Neural progenitor cell (in vitro differentiated cells): Measurements from ENCODE around the gene HEPACAM2. TPM values are rescaled to one million over a fixed set of nuclear protein-coding genes. Genes with fewer than 3 reads are reported as not detected.

Experiments used
- DNase-seq: peaks from one replicate; pipeline ENCODE4 v3.0.0-alpha.2; 2016; ENCODE audit warnings: low spot score
- H2AFZ ChIP-seq: fragments of 200-600 bp; sonication (generic); replicated peaks from 2 replicates; pipeline ENCODE4 v1.6.1; 2016; ENCODE audit warnings: antibody characterized with exemption
- H3F3A ChIP-seq: fragments of 200-600 bp; sonication (generic); 2 replicates; pipeline ENCODE4 v1.6.1; 2016; ENCODE audit warnings: antibody characterized with exemption, low read depth
- H3K27ac ChIP-seq: fragments of 200-600 bp; sonication (generic); 2 replicates; pipeline ENCODE4 v1.5.1; 2016; ENCODE audit warnings: mild to moderate bottlenecking
- H3K27me3 ChIP-seq: fragments of 200-600 bp; sonication (generic); 2 replicates; pipeline ENCODE4 v1.6.1; 2016; ENCODE audit warnings: mild to moderate bottlenecking, moderate library complexity
- H3K36me3 ChIP-seq: fragments of 200-600 bp; sonication (generic); 2 replicates; pipeline ENCODE4 v1.5.1; 2016
- H3K4me1 ChIP-seq: fragments of 200-600 bp; sonication (generic); 2 replicates; pipeline ENCODE4 v1.6.1; 2016; ENCODE audit warnings: mixed run types
- H3K4me2 ChIP-seq: fragments of 200-600 bp; sonication (generic); 2 replicates; pipeline ENCODE4 v1.6.1; 2016
- H3K4me3 ChIP-seq: fragments of 200-600 bp; sonication (generic); 2 replicates; pipeline ENCODE4 v1.5.1; 2016
- H3K79me2 ChIP-seq: fragments of 200-600 bp; sonication (generic); 2 replicates; pipeline ENCODE4 v1.6.1; 2016; ENCODE audit warnings: low read depth
- H3K9ac ChIP-seq: fragments of 200-600 bp; sonication (generic); 2 replicates; pipeline ENCODE4 v1.6.1; 2016
- H3K9me3 ChIP-seq: fragments of 200-600 bp; sonication (generic); 2 replicates; pipeline ENCODE4 v1.5.1; 2016; ENCODE audit warnings: low read depth
- H4K20me1 ChIP-seq: fragments of 200-600 bp; sonication (generic); 2 replicates; pipeline ENCODE4 v1.6.1; 2016; ENCODE audit warnings: low read depth
- H3K27ac Mint-ChIP-seq: 3 replicates; pipeline ENCODE4 v1.8.0; 2021; ENCODE audit warnings: mixed read lengths
- H3K27me3 Mint-ChIP-seq: 2 replicates; pipeline ENCODE4 v1.8.0; 2022; ENCODE audit warnings: low read depth, mild to moderate bottlenecking, inconsistent platforms, moderate library complexity, mixed read lengths; ENCODE audit not compliant: insufficient read depth
- H3K36me3 Mint-ChIP-seq: 3 replicates; pipeline ENCODE4 v1.8.0; 2021; ENCODE audit warnings: mixed read lengths
- H3K4me1 Mint-ChIP-seq: 3 replicates; pipeline ENCODE4 v1.8.0; 2021; ENCODE audit warnings: mixed read lengths
- H3K4me3 Mint-ChIP-seq: 3 replicates; pipeline ENCODE4 v1.8.0; 2021; ENCODE audit warnings: mild to moderate bottlenecking, moderate library complexity, mixed read lengths
- H3K9me3 Mint-ChIP-seq: 3 replicates; pipeline ENCODE4 v1.8.0; 2020; ENCODE audit warnings: mixed read lengths
- EZH2 ChIP-seq: fragments of 200-600 bp; sonication (generic); IDR thresholded peaks from 2 replicates; pipeline ENCODE4 v1.6.1; 2017; ENCODE audit warnings: antibody characterized with exemption, mild to moderate bottlenecking, moderate library complexity
- EZH2phosphoT487 ChIP-seq: fragments of 200-600 bp; sonication (generic); IDR thresholded peaks from 2 replicates; pipeline ENCODE4 v1.6.1; 2017; ENCODE audit warnings: antibody characterized with exemption
- total RNA-seq: library from RNA; depleted of rRNA; stranded (reverse); fragments of >200 nt; gene quantifications from 2 replicates; pipeline ENCODE4 v1.2.3, GENCODE V29; 2015; ENCODE audit warnings: low replicate concordance
- TF ChIP-seq, protein P1 (sequence below): fragments of 200-600 bp; sonication (generic); IDR thresholded peaks from 2 replicates; pipeline ENCODE4 v1.5.1; 2017; ENCODE audit warnings: antibody characterized with exemption, mild to moderate bottlenecking

The HEPACAM2 gene
- total RNA-seq, 1 donor from 2014 or later, result not detected

DNA sequence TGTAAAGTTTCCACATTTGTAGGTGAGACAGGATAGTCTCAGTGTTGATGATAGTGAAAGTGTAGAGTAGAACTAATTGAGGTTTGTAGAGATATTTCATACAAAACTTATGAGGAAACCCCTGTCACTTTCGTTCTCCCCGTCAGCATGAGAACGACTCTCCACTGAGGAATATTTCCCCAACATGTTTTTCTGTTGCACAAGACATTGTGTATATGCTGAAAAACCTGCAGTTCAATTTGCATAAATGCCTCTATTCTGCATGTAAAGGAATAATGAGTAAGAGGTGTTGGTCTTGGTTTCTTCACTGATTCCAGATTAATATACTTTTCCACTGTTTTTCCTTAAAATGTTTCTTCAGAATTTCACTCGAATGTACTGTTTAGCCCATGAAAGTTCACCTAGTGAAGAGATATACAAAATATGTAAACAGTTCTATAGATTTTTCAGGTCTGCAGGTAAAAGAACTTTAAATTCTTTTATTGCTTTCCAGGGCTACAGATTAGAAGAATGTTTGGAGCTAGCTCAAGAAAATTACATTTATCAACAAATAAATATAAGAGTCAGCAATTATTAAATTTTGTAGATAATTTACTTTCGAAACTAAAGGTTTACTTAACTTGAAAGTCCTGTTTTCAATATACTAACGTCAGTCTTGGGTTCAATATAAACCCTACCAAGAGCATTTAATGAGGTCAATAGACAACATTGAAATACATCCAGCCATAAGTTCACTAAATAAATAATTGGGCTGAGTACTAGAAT is 37.2 kb downstream of the HEPACAM2 start:
- H3K27ac ChIP-seq, result no peak overlapping the region
- no peaks in the 10 kb centered on the region for H3K36me3 ChIP-seq
- Mint-ChIP-seq H3K27me3 (no peaks in the 10 kb centered on the region), H3K27ac (no peak overlapping the region), H3K4me1 (no peaks in the 10 kb centered on the region), H3K9me3 (no peaks in the 10 kb centered on the region), H3K4me3 (no peak overlapping the region), H3K36me3 (no peaks in the 10 kb centered on the region)
- H3K4me3 ChIP-seq, result no peak overlapping the region
- no peaks in the 10 kb centered on the region for H3K79me2 ChIP-seq
- TF ChIP-seq EZH2phosphoT487, result no peak
- TF ChIP-seq EZH2, result no peak
- TF ChIP-seq, protein P1, sequence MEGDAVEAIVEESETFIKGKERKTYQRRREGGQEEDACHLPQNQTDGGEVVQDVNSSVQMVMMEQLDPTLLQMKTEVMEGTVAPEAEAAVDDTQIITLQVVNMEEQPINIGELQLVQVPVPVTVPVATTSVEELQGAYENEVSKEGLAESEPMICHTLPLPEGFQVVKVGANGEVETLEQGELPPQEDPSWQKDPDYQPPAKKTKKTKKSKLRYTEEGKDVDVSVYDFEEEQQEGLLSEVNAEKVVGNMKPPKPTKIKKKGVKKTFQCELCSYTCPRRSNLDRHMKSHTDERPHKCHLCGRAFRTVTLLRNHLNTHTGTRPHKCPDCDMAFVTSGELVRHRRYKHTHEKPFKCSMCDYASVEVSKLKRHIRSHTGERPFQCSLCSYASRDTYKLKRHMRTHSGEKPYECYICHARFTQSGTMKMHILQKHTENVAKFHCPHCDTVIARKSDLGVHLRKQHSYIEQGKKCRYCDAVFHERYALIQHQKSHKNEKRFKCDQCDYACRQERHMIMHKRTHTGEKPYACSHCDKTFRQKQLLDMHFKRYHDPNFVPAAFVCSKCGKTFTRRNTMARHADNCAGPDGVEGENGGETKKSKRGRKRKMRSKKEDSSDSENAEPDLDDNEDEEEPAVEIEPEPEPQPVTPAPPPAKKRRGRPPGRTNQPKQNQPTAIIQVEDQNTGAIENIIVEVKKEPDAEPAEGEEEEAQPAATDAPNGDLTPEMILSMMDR, result no peak
- no peaks in the 10 kb centered on the region for H3K9me3 ChIP-seq
- H3K4me2 ChIP-seq, result no peak overlapping the region
- peaks cover 100% of the 10 kb centered on the region for H3K27me3 ChIP-seq
- no peak for DNase-seq
- H3K9ac ChIP-seq, result no peak overlapping the region
- no peak overlapping the region for H2AFZ ChIP-seq
- H3K4me1 ChIP-seq, result no peaks in the 10 kb centered on the region
- H3F3A ChIP-seq, result no peaks in the 10 kb centered on the region
- H4K20me1 ChIP-seq, result no peaks in the 10 kb centered on the region

DNA sequence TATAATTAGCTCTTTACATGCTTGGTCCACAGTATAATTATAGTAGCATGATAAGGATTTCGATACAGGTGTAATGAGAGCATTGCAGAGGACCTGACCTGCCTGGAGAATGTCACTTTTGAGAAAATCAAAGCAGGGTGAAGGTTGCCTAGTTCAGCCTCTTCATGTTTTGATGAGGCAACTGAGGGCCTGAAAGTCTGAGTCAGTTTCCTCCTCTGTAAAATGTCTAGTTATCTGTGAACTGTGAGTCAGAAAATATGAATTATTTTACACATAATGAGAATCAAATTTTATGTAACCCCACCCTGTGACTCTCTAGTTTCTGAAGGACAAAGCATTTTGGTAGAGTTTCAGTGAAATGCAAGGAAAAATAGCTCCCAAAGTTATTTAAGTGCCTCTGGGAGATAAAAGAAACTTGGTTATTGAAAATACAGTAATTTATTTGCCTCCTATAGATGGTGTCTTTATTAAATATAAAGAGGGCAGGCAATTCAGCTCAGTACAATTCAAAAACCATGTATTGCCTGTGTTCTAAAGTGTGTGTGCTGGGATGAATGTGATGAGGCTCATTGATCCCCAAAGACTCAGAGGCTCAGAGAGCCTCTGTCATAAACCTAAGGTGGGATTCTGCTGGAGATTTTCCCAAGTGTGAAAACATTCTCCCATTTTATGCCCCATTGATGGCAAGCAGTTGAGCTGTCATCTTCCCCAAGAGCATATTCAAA is 40.8 kb downstream of the HEPACAM2 start:
- Histone ChIP-seq H2AFZ (no peak overlapping the region), H3K36me3 (no peaks in the 10 kb centered on the region), H3K9ac (no peak overlapping the region), H4K20me1 (no peaks in the 10 kb centered on the region), H3K79me2 (no peaks in the 10 kb centered on the region), H3K4me2 (no peak overlapping the region), H3K4me1 (no peaks in the 10 kb centered on the region), H3K27ac (no peak overlapping the region), H3K27me3 (peaks cover 91% of the 10 kb centered on the region), H3F3A (no peaks in the 10 kb centered on the region), H3K4me3 (no peak overlapping the region), H3K9me3 (no peaks in the 10 kb centered on the region)
- H3K9me3 Mint-ChIP-seq, result no peaks in the 10 kb centered on the region
- H3K27me3 Mint-ChIP-seq, result peaks cover 3% of the 10 kb centered on the region
- no peak overlapping the region for H3K27ac Mint-ChIP-seq
- no peak for DNase-seq
- H3K4me1 Mint-ChIP-seq, result no peaks in the 10 kb centered on the region
- TF ChIP-seq, protein P1, result no peak
- no peak for TF ChIP-seq EZH2
- TF ChIP-seq EZH2phosphoT487, result no peak
- no peaks in the 10 kb centered on the region for H3K36me3 Mint-ChIP-seq
- H3K4me3 Mint-ChIP-seq, result no peak overlapping the region

DNA sequence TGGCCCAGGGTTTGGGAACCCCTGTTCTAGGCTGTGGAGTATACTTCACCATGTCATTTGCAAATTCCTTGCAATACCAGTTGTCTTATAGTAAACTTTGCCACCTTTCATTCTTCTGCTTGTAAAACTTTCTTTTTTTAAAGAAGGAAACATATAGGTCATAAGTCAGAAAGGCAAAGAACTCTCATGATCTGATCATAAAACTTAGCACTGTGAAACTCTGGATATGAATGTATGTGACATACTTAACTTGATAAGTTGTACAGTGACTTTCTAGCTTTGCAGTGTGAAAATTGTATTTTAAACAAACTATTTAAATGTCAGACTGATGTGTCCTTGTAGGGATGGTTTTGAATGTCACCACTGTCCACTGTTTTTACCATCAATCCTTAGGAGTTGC is 47.1 kb downstream of the HEPACAM2 start:
- Mint-ChIP-seq H3K4me1 (no peaks in the 10 kb centered on the region), H3K27ac (no peak overlapping the region), H3K4me3 (no peak overlapping the region), H3K9me3 (no peaks in the 10 kb centered on the region), H3K36me3 (no peaks in the 10 kb centered on the region), H3K27me3 (peaks cover 3% of the 10 kb centered on the region)
- DNase-seq, result no peak
- Histone ChIP-seq H3K27me3 (peaks cover 33% of the 10 kb centered on the region), H3K4me1 (no peaks in the 10 kb centered on the region), H4K20me1 (no peaks in the 10 kb centered on the region), H3K36me3 (no peaks in the 10 kb centered on the region), H3F3A (no peaks in the 10 kb centered on the region), H3K4me3 (no peak overlapping the region), H2AFZ (no peak overlapping the region), H3K79me2 (no peaks in the 10 kb centered on the region), H3K4me2 (no peak overlapping the region), H3K9me3 (no peaks in the 10 kb centered on the region), H3K9ac (no peak overlapping the region), H3K27ac (no peak overlapping the region)
- TF ChIP-seq, protein P1, result no peak
- TF ChIP-seq EZH2, result no peak
- TF ChIP-seq EZH2phosphoT487, result no peak
